CD14-positive monocyte (primary cell): ENCODE data around the gene GNG11. TPM values are rescaled to one million over a fixed set of nuclear protein-coding genes. Genes with fewer than 3 reads are reported as not detected.

Experiments used
- DNase-seq, 3 donors: peaks; one replicate each; pipeline ENCODE4 v3.0.0-alpha.2; 2011 to 2022
- H2AFZ ChIP-seq: 2 replicates; pipeline ENCODE4 v1.6.0; 2012; ENCODE audit warnings: mild to moderate bottlenecking, low read depth, low read length, inconsistent platforms; ENCODE audit not compliant: insufficient read depth, poor library complexity, severe bottlenecking
- H3K27ac ChIP-seq, 2 donors: 1 replicate in 1 of 2; 2 replicates in 1 of 2; pipeline ENCODE4 v1.5.1; 2012 to 2013; ENCODE audit warnings: low read length in 2 of 2, control low read depth in 1 of 2, inconsistent platforms in 1 of 2, low read depth in 1 of 2, mild to moderate bottlenecking in 1 of 2
- H3K27me3 ChIP-seq, 2 donors: one replicate each; pipeline versions ENCODE4 v1.6.0 to v1.6.1; 2011 to 2013; ENCODE audit warnings: low read length in 2 of 2; ENCODE audit not compliant: control insufficient read depth in 2 of 2, insufficient read depth in 2 of 2
- H3K36me3 ChIP-seq, 2 donors: replicated peaks in 1 of 2; 1 replicate in 1 of 2; 2 replicates in 1 of 2; pipeline versions ENCODE4 v1.5.1 to v1.6.1; 2012 to 2013; ENCODE audit warnings: low read length in 2 of 2, control low read depth in 1 of 2, inconsistent platforms in 1 of 2, mild to moderate bottlenecking in 1 of 2; ENCODE audit not compliant: insufficient read depth in 2 of 2, control insufficient read depth in 1 of 2
- H3K4me1 ChIP-seq, 2 donors: 1 replicate in 1 of 2; 2 replicates in 1 of 2; pipeline versions ENCODE4 v1.5.1 to v1.6.1; 2012 to 2013; ENCODE audit warnings: low read length in 2 of 2, control low read depth in 1 of 2, inconsistent platforms in 1 of 2, mild to moderate bottlenecking in 1 of 2, moderate library complexity in 1 of 2; ENCODE audit not compliant: insufficient read depth in 2 of 2, control insufficient read depth in 1 of 2
- H3K4me2 ChIP-seq: replicated peaks from 2 replicates; pipeline ENCODE3; 2012; ENCODE audit warnings: low read length, moderate library complexity, mild to moderate bottlenecking; ENCODE audit not compliant: poor library complexity, severe bottlenecking; ENCODE audit errors: extremely low read depth
- H3K4me3 ChIP-seq, 3 experiments: fragments of 200-600 bp in 1 of 3; sonication (generic) in 1 of 3; replicated peaks in 1 of 3; 1 replicate in 2 of 3; 2 replicates in 1 of 3; pipeline ENCODE4 v1.5.1; 2011 to 2013; ENCODE audit warnings: low read length in 3 of 3, mild to moderate bottlenecking in 3 of 3, control low read depth in 2 of 3, low read depth in 2 of 3, inconsistent platforms in 1 of 3, moderate library complexity in 1 of 3
- H3K79me2 ChIP-seq: 2 replicates; pipeline ENCODE4 v1.6.0; 2012; ENCODE audit warnings: mild to moderate bottlenecking, control low read depth, inconsistent platforms, low read length, moderate library complexity; ENCODE audit not compliant: insufficient read depth
- H3K9ac ChIP-seq: 2 replicates; pipeline ENCODE4 v1.6.0; 2017; ENCODE audit warnings: low read length, mild to moderate bottlenecking; ENCODE audit not compliant: insufficient read depth, poor library complexity, severe bottlenecking
- H3K9me3 ChIP-seq, 2 donors: replicated peaks in 1 of 2; 1 replicate in 1 of 2; 2 replicates in 1 of 2; pipeline versions ENCODE4 v1.5.1 to v1.6.1; 2012 to 2013; ENCODE audit warnings: low read length in 2 of 2, control low read depth in 1 of 2; ENCODE audit not compliant: control insufficient read depth in 1 of 2, insufficient read depth in 1 of 2
- H4K20me1 ChIP-seq: 2 replicates; pipeline ENCODE4 v1.6.0; 2012; ENCODE audit warnings: mild to moderate bottlenecking, low read length, control low read depth, moderate library complexity; ENCODE audit not compliant: insufficient read depth
- H3K27ac Mint-ChIP-seq, 7 donors: one replicate each; pipeline ENCODE4 v1.8.0; 2020; ENCODE audit warnings: mild to moderate bottlenecking in 7 of 7, mixed read lengths in 7 of 7, moderate library complexity in 6 of 7, inconsistent platforms in 2 of 7
- H3K27me3 Mint-ChIP-seq, 3 donors: one replicate each; pipeline ENCODE4 v1.8.0; 2021 to 2022; ENCODE audit warnings: low read depth in 3 of 3, mild to moderate bottlenecking in 3 of 3, mixed read lengths in 3 of 3, moderate library complexity in 3 of 3, inconsistent platforms in 1 of 3
- H3K36me3 Mint-ChIP-seq, 2 donors: one replicate each; pipeline ENCODE4 v1.8.0; 2020; ENCODE audit warnings: mixed read lengths in 2 of 2, inconsistent platforms in 1 of 2, mild to moderate bottlenecking in 1 of 2
- H3K4me1 Mint-ChIP-seq: one replicate; pipeline ENCODE4 v1.8.0; 2020; ENCODE audit warnings: mild to moderate bottlenecking, mixed read lengths
- H3K4me3 Mint-ChIP-seq, 2 donors: one replicate each; pipeline ENCODE4 v1.8.0; 2020; ENCODE audit warnings: mild to moderate bottlenecking in 2 of 2, mixed read lengths in 2 of 2, moderate library complexity in 1 of 2
- H3K9me3 Mint-ChIP-seq, 7 donors: one replicate each; pipeline ENCODE4 v1.8.0; 2020 to 2022; ENCODE audit warnings: mixed read lengths in 7 of 7, mild to moderate bottlenecking in 6 of 7, moderate library complexity in 6 of 7, inconsistent platforms in 2 of 7
- WGBS: methylation state at CpG from one replicate; pipeline ENCODE4 v1.1.5; 2013; ENCODE audit warnings: missing lambda C conversion rate; ENCODE audit not compliant: insufficient coverage; 5-methylcytosine and 5-hydroxymethylcytosine counted together
- intact Hi-C, 2 donors: fragments of 100-400 bp; cut with micrococcal nuclease; formaldehyde crosslinking; loops; one replicate each; pipeline versions ENCODE4 v1.15.0 to v1.15.1; 2023
- polyA plus RNA-seq, 3 donors: library from polyadenylated mRNA; depleted of rRNA in 1 of 3; unstranded in 2 of 3; stranded (reverse) in 1 of 3; fragments of 300-500 nt in 2 of 3; fragments of >200 nt in 1 of 3; fragmentation: Illumina TruSeq in 2 of 3; gene quantifications; 1 replicate in 2 of 3; 2 replicates in 1 of 3; pipeline ENCODE4 v1.2.3, GENCODE V29; 2012 to 2021
- TF ChIP-seq, protein P1 (sequence below): fragments of 200-600 bp; IDR thresholded peaks from one replicate; pipeline ENCODE4 v1.8.0; 2022; ENCODE audit warnings: antibody characterized with exemption, mild to moderate bottlenecking

The GNG11 gene
- polyA plus RNA-seq, 3 donors, result 1.0 to 1.6 TPM; not detected in 1

- Mint-ChIP-seq H3K4me3 (no peak overlapping the region), H3K27me3 (peaks cover 0 to 3% (median 2%) of the 10 kb centered on the region in 3 donors), H3K4me1 (no peaks in the 10 kb centered on the region), H3K27ac (no peak overlapping the region), H3K9me3 (peaks cover 0 to 7% (median 3%) of the 10 kb centered on the region in 7 donors), H3K36me3 (no peaks in the 10 kb centered on the region)
- Histone ChIP-seq H3K36me3 (no peaks in the 10 kb centered on the region), H3K4me2 (no peak overlapping the region), H3K27me3 (no peaks in the 10 kb centered on the region), H3K79me2 (no peaks in the 10 kb centered on the region), H2AFZ (no peak overlapping the region), H3K9me3 (peaks cover 0 to 4% of the 10 kb centered on the region in 2 donors), H3K4me3 (no peak overlapping the region), H4K20me1 (no peaks in the 10 kb centered on the region), H3K4me1 (no peaks in the 10 kb centered on the region), H3K9ac (no peak overlapping the region), H3K27ac (no peak overlapping the region)
- no CpG with 5 or more reads among the region's 3 CpGs for WGBS
- DNase-seq, result no peak
- intact Hi-C loops, result no loop called here
- TF ChIP-seq, protein P1, sequence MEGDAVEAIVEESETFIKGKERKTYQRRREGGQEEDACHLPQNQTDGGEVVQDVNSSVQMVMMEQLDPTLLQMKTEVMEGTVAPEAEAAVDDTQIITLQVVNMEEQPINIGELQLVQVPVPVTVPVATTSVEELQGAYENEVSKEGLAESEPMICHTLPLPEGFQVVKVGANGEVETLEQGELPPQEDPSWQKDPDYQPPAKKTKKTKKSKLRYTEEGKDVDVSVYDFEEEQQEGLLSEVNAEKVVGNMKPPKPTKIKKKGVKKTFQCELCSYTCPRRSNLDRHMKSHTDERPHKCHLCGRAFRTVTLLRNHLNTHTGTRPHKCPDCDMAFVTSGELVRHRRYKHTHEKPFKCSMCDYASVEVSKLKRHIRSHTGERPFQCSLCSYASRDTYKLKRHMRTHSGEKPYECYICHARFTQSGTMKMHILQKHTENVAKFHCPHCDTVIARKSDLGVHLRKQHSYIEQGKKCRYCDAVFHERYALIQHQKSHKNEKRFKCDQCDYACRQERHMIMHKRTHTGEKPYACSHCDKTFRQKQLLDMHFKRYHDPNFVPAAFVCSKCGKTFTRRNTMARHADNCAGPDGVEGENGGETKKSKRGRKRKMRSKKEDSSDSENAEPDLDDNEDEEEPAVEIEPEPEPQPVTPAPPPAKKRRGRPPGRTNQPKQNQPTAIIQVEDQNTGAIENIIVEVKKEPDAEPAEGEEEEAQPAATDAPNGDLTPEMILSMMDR, result no peak
These were observed 43.8 kb upstream of the GNG11 start for GRCh38 chr7:93877742-93878141.

DNA sequence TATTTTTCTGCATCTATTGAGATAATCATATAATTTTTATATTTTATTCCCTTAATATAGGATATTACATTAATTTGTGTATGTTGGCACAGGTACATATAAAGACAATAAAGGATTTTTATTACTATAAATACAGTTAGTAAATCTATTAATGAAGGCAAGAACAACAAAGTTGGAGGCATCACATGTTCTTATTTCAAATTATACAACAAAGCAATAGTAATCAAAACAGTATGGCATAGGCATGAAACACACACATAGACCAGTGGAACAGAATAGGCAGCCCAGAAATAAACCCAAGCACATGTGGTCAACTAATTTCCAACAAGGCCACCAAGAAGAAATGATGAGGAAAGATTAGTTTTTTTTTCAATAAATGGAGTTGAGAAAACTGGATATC, 42.2 kb upstream of the GNG11 start:
- H2AFZ ChIP-seq, result no peak overlapping the region
- H3K36me3 Mint-ChIP-seq, result no peaks in the 10 kb centered on the region
- peaks cover 0 to 7% (median 3%) of the 10 kb centered on the region in 7 donors for H3K9me3 Mint-ChIP-seq
- H3K79me2 ChIP-seq, result no peaks in the 10 kb centered on the region
- no peak overlapping the region for H3K4me3 ChIP-seq
- peaks cover 0 to 6% (median 2%) of the 10 kb centered on the region in 3 donors for H3K27me3 Mint-ChIP-seq
- H3K27ac Mint-ChIP-seq, result no peak overlapping the region
- TF ChIP-seq, protein P1, result no peak
- H3K36me3 ChIP-seq, result no peaks in the 10 kb centered on the region
- H3K9me3 ChIP-seq, result peaks cover 0 to 2% of the 10 kb centered on the region in 2 donors
- H3K4me1 ChIP-seq, result no peaks in the 10 kb centered on the region
- H3K27ac ChIP-seq, result no peak overlapping the region
- no peaks in the 10 kb centered on the region for H4K20me1 ChIP-seq
- no peak for DNase-seq
- no peak overlapping the region for H3K4me2 ChIP-seq
- no peaks in the 10 kb centered on the region for H3K27me3 ChIP-seq
- intact Hi-C loops, result no loop called here
- no peak overlapping the region for H3K9ac ChIP-seq
- no peak overlapping the region for H3K4me3 Mint-ChIP-seq
- H3K4me1 Mint-ChIP-seq, result no peaks in the 10 kb centered on the region
